Endothelial cell (in vitro differentiated cells): ENCODE measurements around the gene H6PD. TPM values are rescaled to one million over a fixed set of nuclear protein-coding genes. Genes with fewer than 3 reads are reported as not detected.

Source experiments
- DNase-seq: peaks from one replicate; pipeline ENCODE4 v3.0.0; 2021; ENCODE audit warnings: low spot score
- H3K27ac Mint-ChIP-seq: one replicate; pipeline ENCODE4 v1.8.0; 2021; ENCODE audit warnings: mixed read lengths, inconsistent platforms; ENCODE audit not compliant: unreplicated experiment
- H3K27me3 Mint-ChIP-seq: one replicate; pipeline ENCODE4 v1.8.0; 2021; ENCODE audit warnings: mild to moderate bottlenecking, moderate library complexity, mixed read lengths, inconsistent platforms; ENCODE audit not compliant: unreplicated experiment
- H3K36me3 Mint-ChIP-seq: one replicate; pipeline ENCODE4 v1.8.0; 2021; ENCODE audit warnings: mild to moderate bottlenecking, low read depth, mixed read lengths, inconsistent platforms; ENCODE audit not compliant: unreplicated experiment
- H3K4me1 Mint-ChIP-seq: one replicate; pipeline ENCODE4 v1.8.0; 2021; ENCODE audit warnings: mild to moderate bottlenecking, mixed read lengths, inconsistent platforms; ENCODE audit not compliant: unreplicated experiment
- H3K4me3 Mint-ChIP-seq: one replicate; pipeline ENCODE4 v1.8.0; 2021; ENCODE audit warnings: mild to moderate bottlenecking, mixed read lengths, inconsistent platforms; ENCODE audit not compliant: unreplicated experiment
- H3K9me3 Mint-ChIP-seq: one replicate; pipeline ENCODE4 v1.8.0; 2021; ENCODE audit warnings: mixed read lengths, inconsistent platforms; ENCODE audit not compliant: unreplicated experiment
- total RNA-seq: library from RNA; stranded (reverse); fragmentation: NEBNext Ultra II Directional; extraction: Animal tissue kit (Norgen Biotek cat#: 25700); gene quantifications from one replicate; pipeline ENCODE4 v1.2.1, GENCODE V29; 2021; ENCODE audit not compliant: unreplicated experiment
- TF ChIP-seq, protein P1 (sequence below): fragments of 200-600 bp; sonication (generic); IDR thresholded peaks from one replicate; pipeline ENCODE4 v1.5.0; 2021; ENCODE audit warnings: antibody characterized with exemption; ENCODE audit not compliant: unreplicated experiment

Gene H6PD
- total RNA-seq, 1 donor from 2014 or later, result 18.6 TPM

GRCh38 chr1:9218917-9219316 lies 15.7 kb upstream of the H6PD start:
- H3K4me1 Mint-ChIP-seq, result no peaks in the 10 kb centered on the region
- H3K27ac Mint-ChIP-seq, result no peak overlapping the region
- TF ChIP-seq, protein P1, sequence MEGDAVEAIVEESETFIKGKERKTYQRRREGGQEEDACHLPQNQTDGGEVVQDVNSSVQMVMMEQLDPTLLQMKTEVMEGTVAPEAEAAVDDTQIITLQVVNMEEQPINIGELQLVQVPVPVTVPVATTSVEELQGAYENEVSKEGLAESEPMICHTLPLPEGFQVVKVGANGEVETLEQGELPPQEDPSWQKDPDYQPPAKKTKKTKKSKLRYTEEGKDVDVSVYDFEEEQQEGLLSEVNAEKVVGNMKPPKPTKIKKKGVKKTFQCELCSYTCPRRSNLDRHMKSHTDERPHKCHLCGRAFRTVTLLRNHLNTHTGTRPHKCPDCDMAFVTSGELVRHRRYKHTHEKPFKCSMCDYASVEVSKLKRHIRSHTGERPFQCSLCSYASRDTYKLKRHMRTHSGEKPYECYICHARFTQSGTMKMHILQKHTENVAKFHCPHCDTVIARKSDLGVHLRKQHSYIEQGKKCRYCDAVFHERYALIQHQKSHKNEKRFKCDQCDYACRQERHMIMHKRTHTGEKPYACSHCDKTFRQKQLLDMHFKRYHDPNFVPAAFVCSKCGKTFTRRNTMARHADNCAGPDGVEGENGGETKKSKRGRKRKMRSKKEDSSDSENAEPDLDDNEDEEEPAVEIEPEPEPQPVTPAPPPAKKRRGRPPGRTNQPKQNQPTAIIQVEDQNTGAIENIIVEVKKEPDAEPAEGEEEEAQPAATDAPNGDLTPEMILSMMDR, result no peak
- H3K9me3 Mint-ChIP-seq, result no peaks in the 10 kb centered on the region
- H3K27me3 Mint-ChIP-seq, result peaks cover 7% of the 10 kb centered on the region
- no peak overlapping the region for H3K4me3 Mint-ChIP-seq
- H3K36me3 Mint-ChIP-seq, result no peaks in the 10 kb centered on the region
- DNase-seq, result no peak

DNA sequence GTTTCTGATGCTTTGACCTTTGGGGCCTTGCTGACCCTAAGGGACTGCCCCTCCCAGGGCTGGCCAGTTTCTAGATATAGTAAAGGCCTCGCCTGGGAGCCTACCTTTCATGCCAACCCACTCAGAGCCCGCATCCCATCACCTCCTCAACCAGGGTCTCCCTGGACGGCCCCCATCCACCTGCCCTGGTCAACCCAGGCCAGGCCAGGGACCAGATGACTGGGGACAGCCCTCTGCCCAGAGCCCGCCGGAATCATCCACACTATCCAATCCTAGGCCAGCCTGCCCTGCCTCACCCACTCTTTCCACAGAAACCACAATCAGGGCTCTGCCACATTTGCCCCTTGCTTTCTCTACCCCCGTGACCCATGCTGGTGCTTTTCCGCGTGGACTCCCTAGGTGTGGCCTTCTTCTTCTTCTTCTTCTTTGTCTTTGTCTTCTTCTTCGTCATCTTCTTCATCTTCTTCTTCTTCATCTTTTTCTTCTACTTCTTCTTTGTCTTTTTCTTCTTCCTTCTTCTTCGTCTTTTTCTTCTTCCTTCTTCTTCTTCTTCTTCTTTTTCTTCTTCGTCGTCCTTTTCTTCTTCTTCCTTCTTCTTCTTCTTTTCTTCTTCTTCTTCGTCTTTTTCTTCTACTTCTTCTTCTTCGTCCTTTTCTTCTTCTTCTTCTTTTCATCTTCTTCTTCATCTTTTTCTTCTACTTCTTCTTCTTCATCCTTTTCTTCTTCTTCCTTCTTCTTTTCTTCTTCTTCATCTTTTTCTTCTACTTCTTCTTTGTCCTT lies 11.5 kb upstream of the H6PD start:
- Mint-ChIP-seq H3K4me1 (no peaks in the 10 kb centered on the region), H3K27ac (no peak overlapping the region), H3K27me3 (peaks cover 9% of the 10 kb centered on the region), H3K4me3 (no peak overlapping the region), H3K36me3 (no peaks in the 10 kb centered on the region), H3K9me3 (no peaks in the 10 kb centered on the region)
- DNase-seq, result no peak
- TF ChIP-seq, protein P1, result no peak

GRCh38 chr1:9224664-9225410 lies 9.7 kb upstream of the H6PD start:
- Mint-ChIP-seq H3K36me3 (no peaks in the 10 kb centered on the region), H3K27ac (no peak overlapping the region), H3K4me3 (no peak overlapping the region), H3K4me1 (no peaks in the 10 kb centered on the region), H3K9me3 (no peaks in the 10 kb centered on the region), H3K27me3 (peaks cover 8% of the 10 kb centered on the region)
- no peak for DNase-seq
- TF ChIP-seq, protein P1, result no peak

DNA sequence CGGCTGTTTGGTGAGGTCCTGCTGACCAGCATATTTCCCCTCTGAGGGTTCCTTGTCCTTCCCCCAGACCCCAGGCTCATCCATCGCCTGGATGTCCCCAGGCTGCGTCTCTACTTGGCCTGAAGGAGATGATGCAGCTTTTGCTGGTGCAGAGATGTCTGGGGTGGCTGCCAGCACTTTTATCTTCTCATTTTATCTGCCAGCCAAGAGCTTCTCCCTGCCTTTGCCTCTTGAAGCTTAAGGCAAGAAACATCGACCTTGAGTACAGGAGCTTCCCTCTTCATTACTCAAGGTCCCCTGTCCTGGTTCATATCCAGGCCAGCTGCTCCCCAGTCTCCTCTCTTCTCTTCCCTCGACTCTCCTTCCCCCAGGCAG lies 9.2 kb upstream of the H6PD start:
- peaks cover 8% of the 10 kb centered on the region for H3K27me3 Mint-ChIP-seq
- H3K9me3 Mint-ChIP-seq, result no peaks in the 10 kb centered on the region
- H3K27ac Mint-ChIP-seq, result no peak overlapping the region
- no peak overlapping the region for H3K4me3 Mint-ChIP-seq
- H3K36me3 Mint-ChIP-seq, result no peaks in the 10 kb centered on the region
- no peak for DNase-seq
- H3K4me1 Mint-ChIP-seq, result no peaks in the 10 kb centered on the region
- TF ChIP-seq, protein P1, result no peak

DNA sequence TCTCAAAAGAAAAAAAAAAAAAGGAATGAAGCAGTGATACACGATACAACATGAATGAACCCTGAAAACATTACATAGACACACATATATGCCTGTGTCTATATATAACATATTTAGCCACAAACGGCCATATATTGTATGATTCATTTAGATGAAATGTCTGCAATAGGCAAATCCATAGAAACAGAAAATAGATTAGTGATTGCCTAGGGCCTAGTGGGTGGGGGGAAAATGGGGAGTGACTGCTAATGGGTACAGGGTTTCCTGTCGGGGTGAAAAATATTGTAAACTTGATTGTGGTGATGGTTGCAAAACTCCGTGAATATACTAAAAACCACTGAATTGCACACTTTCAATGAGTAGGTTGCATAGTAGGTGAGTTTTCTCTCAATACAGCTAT lies 6.0 kb upstream of the H6PD start:
- no peak overlapping the region for H3K27ac Mint-ChIP-seq
- no peak overlapping the region for H3K4me3 Mint-ChIP-seq
- H3K4me1 Mint-ChIP-seq, result no peaks in the 10 kb centered on the region
- peaks cover 3% of the 10 kb centered on the region for H3K27me3 Mint-ChIP-seq
- no peaks in the 10 kb centered on the region for H3K9me3 Mint-ChIP-seq
- H3K36me3 Mint-ChIP-seq, result no peaks in the 10 kb centered on the region
- TF ChIP-seq, protein P1, result no peak
- DNase-seq, result no peak
